H1 (cell line): ENCODE measurements around the gene SPEN. TPM values are rescaled to one million over a fixed set of nuclear protein-coding genes. Genes with fewer than 3 reads are reported as not detected.

Source experiments
- polyA plus RNA-seq, 7 experiments: library from polyadenylated mRNA; depleted of rRNA in 3 of 7; stranded (reverse) in 5 of 7; unstranded in 2 of 7; fragments of >200 nt in 5 of 7; fragments of 200-250 nt in 2 of 7; gene quantifications; 1 replicate in 5 of 7; 2 replicates in 1 of 7; 4 replicates in 1 of 7; pipeline versions ENCODE4 v1.2.1 to v1.2.3, GENCODE V29; 2011 to 2013; ENCODE audit warnings: missing spikeins in 2 of 7, mixed read lengths in 2 of 7
- small RNA-seq: library from polyadenylated mRNA; stranded (forward); fragments of <200 nt; extraction: miRNeasy Mini kit (QIAGEN cat#:217004); gene quantifications from one replicate; pipeline ENCODE3, GENCODE V24; 2013; ENCODE audit not compliant: insufficient read depth
- total RNA-seq: library from RNA; stranded (reverse); fragmentation: NEBNext Ultra II Directional; extraction: Animal tissue kit (Norgen Biotek cat#: 25700); gene quantifications from 2 replicates; pipeline ENCODE4 v1.2.1, GENCODE V29; 2021

The SPEN gene
- total and polyA plus RNA-seq, 2 of the 8 experiments (the other 6 are each of a cell fraction or from before 2014, with no cell fraction given): 12.5 to 52.1 TPM

Small RNA genes within 50 kb of the gene (small RNA-seq; reads per million reads assigned to genes)
- gene AL034555.1 (not detected), gene AL355994.1 (not detected), gene AL355994.5 (not detected)

Other genes with a start within 250 kb of the SPEN start
- gene DDI2, start 230.2 kb upstream of the SPEN start, total RNA-seq: 38.3 and 39.3 TPM in 2 replicates
- 7.7 and 11.8 TPM in 2 replicates for gene DDI2, start 230.2 kb upstream of the SPEN start, polyA plus RNA-seq (2011; rRNA removed)
- gene PLEKHM2, start 163.4 kb upstream of the SPEN start, total RNA-seq: 47.6 and 47.9 TPM in 2 replicates
- gene PLEKHM2, start 163.4 kb upstream of the SPEN start, polyA plus RNA-seq (2011; rRNA removed): 38.3 and 52.7 TPM in 2 replicates
- 0.48 and 0.50 TPM in 2 replicates for gene SLC25A34, start 111.4 kb upstream of the SPEN start, total RNA-seq
- 0.62 and 0.75 TPM in 2 replicates for gene SLC25A34, start 111.4 kb upstream of the SPEN start, polyA plus RNA-seq (2011; rRNA removed)
- gene TMEM82, start 105.2 kb upstream of the SPEN start, total RNA-seq: 0.21 and 0.32 TPM in 2 replicates
- gene TMEM82, start 105.2 kb upstream of the SPEN start, polyA plus RNA-seq (2011; rRNA removed): 2.1 and 3.5 TPM in 2 replicates
- 63.2 and 66.6 TPM in 2 replicates for gene FBLIM1, start 88.9 kb upstream of the SPEN start, total RNA-seq
- gene FBLIM1, start 88.9 kb upstream of the SPEN start, polyA plus RNA-seq (2011; rRNA removed): 66.7 and 99.1 TPM in 2 replicates
- gene UQCRHL, start 40.1 kb upstream of the SPEN start, total RNA-seq: 3.4 and 3.9 TPM in 2 replicates
- gene UQCRHL, start 40.1 kb upstream of the SPEN start, polyA plus RNA-seq (2011; rRNA removed): 2.6 and 3.7 TPM in 2 replicates
- gene ZBTB17, start 128.4 kb downstream of the SPEN start, total RNA-seq: 24.3 and 24.7 TPM in 2 replicates
- gene ZBTB17, start 128.4 kb downstream of the SPEN start, polyA plus RNA-seq (2011; rRNA removed): 36.2 and 58.6 TPM in 2 replicates
- gene SRARP, start 156.5 kb downstream of the SPEN start, total RNA-seq: not detected in 2 replicates
- not detected in 2 replicates for gene SRARP, start 156.5 kb downstream of the SPEN start, polyA plus RNA-seq (2011; rRNA removed)
- not detected in 2 replicates for gene HSPB7, start 170.3 kb downstream of the SPEN start, total RNA-seq
- gene HSPB7, start 170.3 kb downstream of the SPEN start, polyA plus RNA-seq (2011; rRNA removed): 0.19 TPM in 1 of 2 replicates, not detected in the other
- 0.95 and 1.3 TPM in 2 replicates for gene CLCNKA, start 174.3 kb downstream of the SPEN start, total RNA-seq
- 2.0 and 3.9 TPM in 2 replicates for gene CLCNKA, start 174.3 kb downstream of the SPEN start, polyA plus RNA-seq (2011; rRNA removed)
- 1.2 and 1.4 TPM in 2 replicates for gene CLCNKB, start 196.1 kb downstream of the SPEN start, total RNA-seq
- gene CLCNKB, start 196.1 kb downstream of the SPEN start, polyA plus RNA-seq (2011; rRNA removed): 3.5 and 5.7 TPM in 2 replicates
- 0.25 and 0.78 TPM in 2 replicates for gene FAM131C, start 225.9 kb downstream of the SPEN start, total RNA-seq
- 0.73 and 1.6 TPM in 2 replicates for gene FAM131C, start 225.9 kb downstream of the SPEN start, polyA plus RNA-seq (2011; rRNA removed)